SIG-M5 treated with dmso at 0.1 percent for 504 hours (cell line): ENCODE measurements around the gene AUTS2.

Source experiments
- DNase-seq: peaks from one replicate; lab custom pipeline; 2025; ENCODE audit not compliant: unreplicated experiment; lab: John Stamatoyannopoulos, UW

AUTS2 gene

GRCh38 chr7:69813637-69814240, 215.5 kb downstream of the AUTS2 start:
- no peak for DNase-seq

GRCh38 chr7:69814421-69814962, 216.2 kb downstream of the AUTS2 start:
- DNase-seq = no peak

- no peak for DNase-seq
Observed at GRCh38 chr7:69816501-69816900, 218.2 kb downstream of the AUTS2 start.

- no peak for DNase-seq
Observed at GRCh38 chr7:69817121-69817520, 218.8 kb downstream of the AUTS2 start.

- no peak for DNase-seq
Observed at GRCh38 chr7:69817841-69818635, 219.8 kb downstream of the AUTS2 start.

- DNase-seq = no peak
Observed at GRCh38 chr7:69818636-69819332, 220.5 kb downstream of the AUTS2 start.

- DNase-seq = no peak
Observed at GRCh38 chr7:69819333-69819705, 221.0 kb downstream of the AUTS2 start.

GRCh38 chr7:69820479-69821192, 222.4 kb downstream of the AUTS2 start:
- no peak for DNase-seq

GRCh38 chr7:69822386-69822785, 224.1 kb downstream of the AUTS2 start:
- no peak for DNase-seq

- DNase-seq = no peak
Observed at GRCh38 chr7:69823151-69823744, 225.0 kb downstream of the AUTS2 start.

- no peak for DNase-seq
Observed at GRCh38 chr7:69825113-69825972, 227.1 kb downstream of the AUTS2 start.

GRCh38 chr7:69826283-69826682, 228.0 kb downstream of the AUTS2 start:
- DNase-seq = no peak

- DNase-seq = no peak
Observed at GRCh38 chr7:69827140-69827539, 228.9 kb downstream of the AUTS2 start.

GRCh38 chr7:69827558-69827957, 229.3 kb downstream of the AUTS2 start:
- no peak for DNase-seq

GRCh38 chr7:69832356-69832755, 234.1 kb downstream of the AUTS2 start:
- DNase-seq = no peak

- DNase-seq = no peak
Observed at GRCh38 chr7:69833964-69834363, 235.7 kb downstream of the AUTS2 start.

GRCh38 chr7:69836702-69837101, 238.4 kb downstream of the AUTS2 start:
- no peak for DNase-seq

GRCh38 chr7:69837387-69838068, 239.3 kb downstream of the AUTS2 start:
- no peak for DNase-seq

GRCh38 chr7:69839782-69840181, 241.5 kb downstream of the AUTS2 start:
- no peak for DNase-seq
